H1 (cell line): Measurements from ENCODE around the gene PPP1R12A. TPM values are rescaled to one million over a fixed set of nuclear protein-coding genes. Genes with fewer than 3 reads are reported as not detected.

ENCODE experiments used
- CTCF ChIA-PET: fragments of 300-600 bp; sonication (Branson Sonifier 250); formaldehyde crosslinking; loops from one replicate; lab custom pipeline; 2021; ENCODE audit not compliant: partially characterized antibody; lab: Charles Lee
- POLR2A ChIA-PET: fragments of 300-600 bp; sonication (Branson Sonifier 250); formaldehyde crosslinking; loops from one replicate; lab custom pipeline; 2021; ENCODE audit warnings: inconsistent platforms; ENCODE audit not compliant: partially characterized antibody; lab: Charles Lee
- DNase-seq, 2 experiments: peaks; one replicate each; pipeline versions ENCODE4 v3.0.0 to v3.0.0-alpha.2; 2010 to 2022; ENCODE audit warnings: low spot score in 2 of 2, low read depth in 1 of 2, mixed read lengths in 1 of 2
- FAIRE-seq: peaks from 2 replicates; lab custom pipeline; 2011; peaks lifted over from hg19 to GRCh38; lab: Jason Lieb, UNC
- H2AFZ ChIP-seq: 2 replicates; pipeline ENCODE4 v1.8.1; 2012; ENCODE audit warnings: low read length, inconsistent platforms
- H2AK5ac ChIP-seq: 2 replicates; pipeline ENCODE4 v1.6.1; 2013; ENCODE audit warnings: low read depth, low read length
- H2BK120ac ChIP-seq: replicated peaks from 2 replicates; pipeline ENCODE3; 2013; ENCODE audit warnings: low read depth, low read length, inconsistent platforms
- H2BK12ac ChIP-seq: 2 replicates; pipeline ENCODE4 v1.6.1; 2013; ENCODE audit warnings: low read depth, low read length
- H2BK15ac ChIP-seq: 2 replicates; pipeline ENCODE4 v1.6.1; 2013; ENCODE audit warnings: low read length
- H2BK20ac ChIP-seq: 2 replicates; pipeline ENCODE4 v1.6.1; 2013; ENCODE audit warnings: low read length
- H2BK5ac ChIP-seq: 2 replicates; pipeline ENCODE4 v1.6.1; 2013; ENCODE audit warnings: low read depth, low read length
- H3K14ac ChIP-seq: 2 replicates; pipeline ENCODE4 v1.6.1; 2013; ENCODE audit warnings: inconsistent platforms; ENCODE audit not compliant: insufficient read length
- H3K18ac ChIP-seq: 2 replicates; pipeline ENCODE4 v1.6.1; 2013; ENCODE audit warnings: low read length; ENCODE audit errors: extremely low read depth
- H3K23ac ChIP-seq: 2 replicates; pipeline ENCODE4 v1.6.1; 2013; ENCODE audit warnings: inconsistent platforms; ENCODE audit not compliant: insufficient read length
- H3K23me2 ChIP-seq: 2 replicates; pipeline ENCODE4 v1.6.1; 2013; ENCODE audit warnings: low read depth, low read length
- H3K27ac ChIP-seq: 2 replicates; pipeline ENCODE4 v1.6.1; 2011; ENCODE audit warnings: low read depth, low read length, inconsistent platforms
- H3K27me3 ChIP-seq, 4 experiments: replicated peaks in 1 of 4; 1 replicate in 1 of 4; 2 replicates in 3 of 4; pipeline versions ENCODE4 v1.6.1 to v1.8.1; 2011 to 2013; ENCODE audit warnings: low read length in 3 of 4, mild to moderate bottlenecking in 3 of 4, inconsistent platforms in 2 of 4, mixed read lengths in 2 of 4, moderate library complexity in 1 of 4; ENCODE audit not compliant: control insufficient read depth in 3 of 4, insufficient read depth in 3 of 4; ENCODE audit errors: extremely low read depth in 1 of 4
- H3K36me3 ChIP-seq, 4 experiments: 2 replicates each; pipeline versions ENCODE4 v1.6.1 to v1.8.1; 2011 to 2013; ENCODE audit warnings: mild to moderate bottlenecking in 4 of 4, low read length in 3 of 4, moderate library complexity in 2 of 4, control low read depth in 1 of 4, inconsistent platforms in 1 of 4; ENCODE audit not compliant: insufficient read depth in 4 of 4, control insufficient read depth in 2 of 4
- H3K4ac ChIP-seq: replicated peaks from 2 replicates; pipeline ENCODE3; 2013; ENCODE audit warnings: low read length, low read depth, mixed read lengths, inconsistent platforms; ENCODE audit not compliant: insufficient read length
- H3K4me1 ChIP-seq, 4 experiments: replicated peaks in 1 of 4; 1 replicate in 1 of 4; 2 replicates in 3 of 4; pipeline versions ENCODE4 v1.6.1 to v1.8.1; 2011 to 2013; ENCODE audit warnings: low read length in 3 of 4, inconsistent platforms in 2 of 4, mixed read lengths in 1 of 4; ENCODE audit not compliant: insufficient read depth in 4 of 4, control insufficient read depth in 3 of 4
- H3K4me2 ChIP-seq, 2 experiments: 2 replicates each; pipeline versions ENCODE4 v1.6.1 to v1.8.1; 2011 to 2013; ENCODE audit warnings: low read depth in 2 of 2, low read length in 2 of 2, control low read depth in 1 of 2, inconsistent platforms in 1 of 2, mild to moderate bottlenecking in 1 of 2; ENCODE audit not compliant: insufficient read depth in 1 of 2
- H3K4me3 ChIP-seq, 4 experiments: fragments of 200-600, 300-600 bp in 1 of 4; sonication (generic), shearing (Covaris generic), sonication (Bioruptor Twin) in 1 of 4; 2 replicates each; pipeline versions ENCODE4 v1.5.1 to v1.8.1; 2011 to 2016; ENCODE audit warnings: low read length in 4 of 4, low read depth in 3 of 4, control low read depth in 2 of 4, inconsistent platforms in 2 of 4, mild to moderate bottlenecking in 2 of 4, mixed read lengths in 1 of 4, moderate library complexity in 1 of 4; ENCODE audit not compliant: insufficient read depth in 2 of 4; ENCODE audit errors: extremely low read depth in 1 of 4
- H3K56ac ChIP-seq: replicated peaks from 2 replicates; pipeline ENCODE3; 2013; ENCODE audit warnings: low read depth, mild to moderate bottlenecking, mixed read lengths, low read length, inconsistent platforms; ENCODE audit not compliant: insufficient read length
- H3K79me1 ChIP-seq: 2 replicates; pipeline ENCODE4 v1.6.1; 2013; ENCODE audit warnings: low read depth, low read length, control low read depth
- H3K79me2 ChIP-seq, 2 experiments: 2 replicates each; pipeline versions ENCODE4 v1.6.1 to v1.8.1; 2012 to 2013; ENCODE audit warnings: low read length in 2 of 2, mild to moderate bottlenecking in 2 of 2, inconsistent platforms in 1 of 2; ENCODE audit not compliant: insufficient read depth in 2 of 2, control insufficient read depth in 1 of 2
- H3K9ac ChIP-seq, 4 experiments: replicated peaks in 1 of 4; 1 replicate in 1 of 4; 2 replicates in 3 of 4; pipeline versions ENCODE4 v1.6.1 to v1.8.1; 2011 to 2013; ENCODE audit warnings: low read depth in 3 of 4, low read length in 3 of 4, control low read depth in 2 of 4, mild to moderate bottlenecking in 2 of 4, moderate library complexity in 2 of 4, inconsistent platforms in 1 of 4; ENCODE audit errors: extremely low read depth in 1 of 4
- H3K9me3 ChIP-seq, 2 experiments: 2 replicates each; pipeline versions ENCODE4 v1.6.1 to v1.8.1; 2012 to 2013; ENCODE audit warnings: mild to moderate bottlenecking in 2 of 2, moderate library complexity in 2 of 2, control low read depth in 1 of 2, inconsistent platforms in 1 of 2, low read depth in 1 of 2, low read length in 1 of 2, mixed read lengths in 1 of 2; ENCODE audit not compliant: insufficient read depth in 2 of 2
- H4K20me1 ChIP-seq, 2 experiments: replicated peaks in 1 of 2; 2 replicates each; pipeline versions ENCODE3 to v1.8.1; 2011 to 2013; ENCODE audit warnings: inconsistent platforms in 2 of 2, low read length in 2 of 2, mild to moderate bottlenecking in 1 of 2; ENCODE audit not compliant: insufficient read depth in 2 of 2, control insufficient read depth in 1 of 2
- H4K5ac ChIP-seq: 2 replicates; pipeline ENCODE4 v1.6.1; 2013; ENCODE audit warnings: low read length, low read depth, mixed read lengths, inconsistent platforms; ENCODE audit not compliant: insufficient read length
- H4K8ac ChIP-seq: 2 replicates; pipeline ENCODE4 v1.8.0; 2013; ENCODE audit warnings: mild to moderate bottlenecking, moderate library complexity, low read length, inconsistent platforms; ENCODE audit not compliant: insufficient read depth; ENCODE audit errors: extremely low read depth
- H4K91ac ChIP-seq: replicated peaks from 2 replicates; pipeline ENCODE3; 2013; ENCODE audit warnings: low read length, mixed read lengths, inconsistent platforms; ENCODE audit not compliant: insufficient read length
- BCL11A ChIP-seq, 2 experiments: IDR thresholded peaks; one replicate each; pipeline ENCODE4 v1.6.1; 2011; ENCODE audit warnings: low read depth in 2 of 2, low read length in 2 of 2, mild to moderate bottlenecking in 2 of 2
- GTF2F1 ChIP-seq: IDR thresholded peaks from 2 replicates; pipeline ENCODE4 v1.6.1; 2012; ENCODE audit warnings: low read depth, low read length, improper control_type of control experiment, borderline replicate concordance
- POLR2AphosphoS5 ChIP-seq: IDR thresholded peaks from 2 replicates; pipeline ENCODE4 v1.6.1; 2011; ENCODE audit warnings: low read depth, low read length
- RAD21 ChIP-seq, 2 experiments: IDR thresholded peaks in 1 of 2; conservative IDR thresholded peaks in 1 of 2; 2 replicates each; pipeline ENCODE4 v1.6.1; 2011; ENCODE audit warnings: low read depth in 2 of 2, low read length in 2 of 2, improper control_type of control experiment in 1 of 2, inconsistent platforms in 1 of 2, mild to moderate bottlenecking in 1 of 2, moderate library complexity in 1 of 2
- RBBP5 ChIP-seq: IDR thresholded peaks from 2 replicates; pipeline ENCODE4 v1.7.1; 2012; ENCODE audit warnings: low read depth, mild to moderate bottlenecking, inconsistent platforms, low read length, moderate library complexity, borderline replicate concordance
- TCF12 ChIP-seq: IDR thresholded peaks from 2 replicates; pipeline ENCODE4 v1.6.1; 2011; ENCODE audit warnings: low read depth, mild to moderate bottlenecking, low read length
- WGBS, 2 experiments: shearing (Covaris generic) in 1 of 2; methylation state at CpG; one replicate each; pipeline versions ENCODE4 v1.1.6 to v1.1.7; 2013 to 2015; ENCODE audit warnings: low lambda C conversion rate in 2 of 2, mixed read lengths in 2 of 2, inconsistent platforms in 1 of 2, low coverage in 1 of 2, missing lambda C conversion rate in 1 of 2; ENCODE audit not compliant: insufficient replicate concordance in 2 of 2, insufficient coverage in 1 of 2, insufficient read length in 1 of 2; ENCODE audit errors: extremely low coverage in 1 of 2, missing lambda C conversion rate in 1 of 2; 5-methylcytosine and 5-hydroxymethylcytosine counted together
- polyA plus RNA-seq, 7 experiments: library from polyadenylated mRNA; depleted of rRNA in 3 of 7; stranded (reverse) in 5 of 7; unstranded in 2 of 7; fragments of >200 nt in 5 of 7; fragments of 200-250 nt in 2 of 7; gene quantifications; 1 replicate in 5 of 7; 2 replicates in 1 of 7; 4 replicates in 1 of 7; pipeline versions ENCODE4 v1.2.1 to v1.2.3, GENCODE V29; 2011 to 2013; ENCODE audit warnings: missing spikeins in 2 of 7, mixed read lengths in 2 of 7
- total RNA-seq: library from RNA; stranded (reverse); fragmentation: NEBNext Ultra II Directional; extraction: Animal tissue kit (Norgen Biotek cat#: 25700); gene quantifications from 2 replicates; pipeline ENCODE4 v1.2.1, GENCODE V29; 2021

The PPP1R12A gene
- total and polyA plus RNA-seq, 2 of the 8 experiments (the other 6 are each of a cell fraction or from before 2014, with no cell fraction given): 14.7 to 81.5 TPM

GRCh38 chr12:79955561-79955960, 20.7 kb upstream of the PPP1R12A start:
- H3K79me2 ChIP-seq: no peaks in the 10 kb centered on the region
- H3K18ac ChIP-seq: no peak overlapping the region
- no peaks in the 10 kb centered on the region for H3K27me3 ChIP-seq
- H3K27ac ChIP-seq: no peak overlapping the region
- H2AFZ ChIP-seq: no peak overlapping the region
- TF ChIP-seq POLR2AphosphoS5 (no peak), RAD21 (IDR thresholded peaks at IDR 0.05 in 1 of 2, conservative IDR thresholded peaks at IDR 0.05 in 1 of 2; ENCODE audit: low read depth in 2 of 2, low read length in 2 of 2) (no peak), GTF2F1 (no peak), BCL11A (IDR thresholded peaks at IDR 0.05; ENCODE audit: low read depth in 2 of 2, low read length in 2 of 2) (no peak), TCF12 (no peak), RBBP5 (no peak)
- no peak overlapping the region for H2BK120ac ChIP-seq
- 85% methylated on average over 3 of the region's 3 CpGs; no CpG with 5 or more reads in 1 of the 2 experiments for WGBS, 2 experiments
- H3K23ac ChIP-seq: no peak overlapping the region
- no peak overlapping the region for H3K4ac ChIP-seq
- H2AK5ac ChIP-seq: no peak overlapping the region
- ChIA-PET CTCF (no interaction called here), POLR2A (no interaction called here)
- H2BK20ac ChIP-seq: no peak overlapping the region
- no peak overlapping the region for H4K91ac ChIP-seq
- H3K9me3 ChIP-seq: no peaks in the 10 kb centered on the region
- no peaks in the 10 kb centered on the region for H3K23me2 ChIP-seq
- no peak overlapping the region for H3K9ac ChIP-seq
- no peaks in the 10 kb centered on the region for H3K79me1 ChIP-seq
- no peak overlapping the region for H4K8ac ChIP-seq
- H4K20me1 ChIP-seq: no peaks in the 10 kb centered on the region
- no peak overlapping the region for H3K56ac ChIP-seq
- FAIRE-seq (no peak), DNase-seq (no peak)
- no peaks in the 10 kb centered on the region for H3K36me3 ChIP-seq
- H2BK12ac ChIP-seq: peak overlapping the region; percentile 29; the same call in 1 of the 2 replicates
- H3K4me1 ChIP-seq: no peaks in the 10 kb centered on the region
- no peak overlapping the region for H3K4me2 ChIP-seq
- H3K4me3 ChIP-seq: no peak overlapping the region
- no peak overlapping the region for H2BK5ac ChIP-seq
- no peak overlapping the region for H3K14ac ChIP-seq
- no peak overlapping the region for H2BK15ac ChIP-seq
- no peak overlapping the region for H4K5ac ChIP-seq
